ENCODE results near the gene IL21.

The IL21 gene

GRCh38 chr4:122663814-122664610 is 43.1 kb upstream of the IL21 start:
- ChIA-PET POLR2A (no interaction called here), CTCF (interaction anchor here (1.6 kb wide), 1 partner anchor 28 kb away, joined by 3 read pairs; no protein-coding TSS in a partner anchor)
- no peak for DNase-seq (ENCODE audit: extremely low spot score)
- TF ChIP-seq CTCF (IDR thresholded peaks at IDR 0.05; ENCODE audit: control extremely low read depth, extremely low read depth, low read depth, missing control alignments): no peak

- ChIA-PET POLR2A (no interaction called here), CTCF (no interaction called here)
- no peak for DNase-seq (ENCODE audit: extremely low spot score)
- TF ChIP-seq CTCF (IDR thresholded peaks at IDR 0.05; ENCODE audit: control extremely low read depth, extremely low read depth, low read depth, missing control alignments): no peak
These were observed 42.4 kb upstream of the IL21 start for GRCh38 chr4:122663291-122663690.

GRCh38 chr4:122662701-122663100 is 41.8 kb upstream of the IL21 start:
- no peak for TF ChIP-seq CTCF (IDR thresholded peaks at IDR 0.05; ENCODE audit: control extremely low read depth, extremely low read depth, low read depth, missing control alignments)
- ChIA-PET POLR2A (no interaction called here), CTCF (no interaction called here)
- no peak for DNase-seq (ENCODE audit: extremely low spot score)

GRCh38 chr4:122661176-122662160 is 40.6 kb upstream of the IL21 start:
- no peak for DNase-seq (ENCODE audit: extremely low spot score)
- ChIA-PET POLR2A (no interaction called here), CTCF (interaction anchor here (1.1 to 2.2 kb wide), 3 partner anchors 11 to 56 kb away, joined by 3 to 5 read pairs (median 3); no protein-coding TSS in a partner anchor)
- TF ChIP-seq CTCF (IDR thresholded peaks at IDR 0.05; ENCODE audit: control extremely low read depth, extremely low read depth, low read depth, missing control alignments): no peak

GRCh38 chr4:122658818-122659295 is 38.0 kb upstream of the IL21 start:
- POLR2A ChIA-PET: no interaction called here
- CTCF ChIA-PET: interaction anchor here (2.2 to 3.0 kb wide), 2 partner anchors 8 to 11 kb away, joined by 5 to 12 read pairs; no protein-coding TSS in a partner anchor

More at GRCh38 chr4:122658818-122659295, 38.0 kb upstream of the IL21 start:
- peak; percentile 29 for DNase-seq (ENCODE audit: extremely low spot score)
- no peak for TF ChIP-seq CTCF (IDR thresholded peaks at IDR 0.05; ENCODE audit: control extremely low read depth, extremely low read depth, low read depth, missing control alignments)

Measured in GM10248 (cell line).